IPS-NIHi11 (cell line): ENCODE measurements around the gene RND2.

ENCODE experiments used
- DNase-seq: peaks from one replicate; pipeline ENCODE4 v3.0.0; 2012; ENCODE audit warnings: mixed read lengths, low spot score

RND2 gene

GRCh38 chr17:43006639-43007551 lies 18.1 kb upstream of the RND2 start, which contains the start of gene IFI35:
Gene IFI35 (plus strand): TSS chr17:43006784. CDS start chr17:43006948, 164 bp downstream.
- DNase-seq = peak; percentile 57

GRCh38 chr17:43010667-43011308 lies 14.2 kb upstream of the RND2 start:
- DNase-seq = no peak

GRCh38 chr17:43011728-43012472 lies 13.1 kb upstream of the RND2 start:
- DNase-seq = no peak

- no peak for DNase-seq
Observed at GRCh38 chr17:43013296-43013695, 11.7 kb upstream of the RND2 start.

- DNase-seq = no peak
Observed at GRCh38 chr17:43014020-43014648, 10.9 kb upstream of the RND2 start.

GRCh38 chr17:43014649-43015542 lies 10.1 kb upstream of the RND2 start:
- no peak for DNase-seq

- no peak for DNase-seq
Observed at GRCh38 chr17:43015579-43015978, 9.5 kb upstream of the RND2 start.

- DNase-seq = no peak
Observed at GRCh38 chr17:43016216-43016615, 8.8 kb upstream of the RND2 start.

GRCh38 chr17:43018008-43018853 lies 6.8 kb upstream of the RND2 start:
- DNase-seq = peak; percentile 54

- no peak for DNase-seq
Observed at GRCh38 chr17:43018932-43019331, 6.1 kb upstream of the RND2 start.

GRCh38 chr17:43019418-43019817 lies 5.6 kb upstream of the RND2 start:
- no peak for DNase-seq

- no peak for DNase-seq
Observed at GRCh38 chr17:43020030-43020621, 4.9 kb upstream of the RND2 start.

- peak; percentile 62 for DNase-seq
Observed at GRCh38 chr17:43020789-43021740, 4.0 kb upstream of the RND2 start.

GRCh38 chr17:43021741-43022512 lies 3.1 kb upstream of the RND2 start, which contains the start of gene VAT1:
Gene VAT1 (minus strand): TSS chr17:43022385. CDS start chr17:43022322, 63 bp downstream.
- peak; percentile 84 for DNase-seq

GRCh38 chr17:43025290-43025657 lies 243 bp downstream of the RND2 start:
- DNase-seq = no peak

- DNase-seq = no peak
Observed at GRCh38 chr17:43025766-43026537, 921 bp downstream of the RND2 start.

- no peak for DNase-seq
Observed at GRCh38 chr17:43026595-43026994, 1.6 kb downstream of the RND2 start.
